Ishikawa (cell line): ENCODE results near the gene COA1.

Experiments
- CEBPB ChIP-seq: IDR thresholded peaks from 2 replicates; pipeline ENCODE4 v1.6.1; 2012
- CREB1 ChIP-seq: IDR thresholded peaks from 2 replicates; pipeline ENCODE4 v1.6.1; 2012; ENCODE audit warnings: low read depth
- EGR1 ChIP-seq: IDR thresholded peaks from 2 replicates; pipeline ENCODE4 v1.6.1; 2012
- EP300 ChIP-seq: IDR thresholded peaks from 2 replicates; pipeline ENCODE4 v1.6.1; 2012; ENCODE audit warnings: borderline replicate concordance
- FOXM1 ChIP-seq: IDR thresholded peaks from 2 replicates; pipeline ENCODE4 v1.6.1; 2012; ENCODE audit warnings: low read depth, borderline replicate concordance
- MAX ChIP-seq: IDR thresholded peaks from 2 replicates; pipeline ENCODE4 v1.6.1; 2012
- NFIC ChIP-seq: IDR thresholded peaks from 2 replicates; pipeline ENCODE4 v1.6.1; 2012
- RAD21 ChIP-seq: IDR thresholded peaks from 2 replicates; pipeline ENCODE4 v1.6.1; 2012; ENCODE audit warnings: low read depth
- TAF1 ChIP-seq: IDR thresholded peaks from 2 replicates; pipeline ENCODE4 v1.6.1; 2012; ENCODE audit warnings: low read depth, mild to moderate bottlenecking
- TCF12 ChIP-seq: IDR thresholded peaks from 2 replicates; pipeline ENCODE4 v1.6.1; 2012; ENCODE audit warnings: low read depth
- TEAD4 ChIP-seq: IDR thresholded peaks from 2 replicates; pipeline ENCODE4 v1.6.1; 2012
- YY1 ChIP-seq: IDR thresholded peaks from 2 replicates; pipeline ENCODE4 v1.6.1; 2012; ENCODE audit warnings: low read depth
- ZBTB7A ChIP-seq: IDR thresholded peaks from 2 replicates; pipeline ENCODE4 v1.6.1; 2012; ENCODE audit warnings: low read depth
- TF ChIP-seq, protein P1 (sequence below): IDR thresholded peaks from 2 replicates; pipeline ENCODE4 v1.6.1; 2012; ENCODE audit warnings: low read depth, mild to moderate bottlenecking
- TF ChIP-seq, protein P2 (sequence below): IDR thresholded peaks from 2 replicates; pipeline ENCODE4 v1.6.1; 2012

The COA1 gene

GRCh38 chr7:43649755-43650274 is 79.5 kb downstream of the COA1 start:
- TF ChIP-seq TCF12 (no peak), RAD21 (no peak), ZBTB7A (no peak), EGR1 (no peak), FOXM1 (no peak), TEAD4 (no peak), EP300 (no peak), NFIC (no peak), TAF1 (no peak), CEBPB (no peak), CREB1 (no peak), YY1 (no peak), MAX (no peak)
- TF ChIP-seq, protein P1, sequence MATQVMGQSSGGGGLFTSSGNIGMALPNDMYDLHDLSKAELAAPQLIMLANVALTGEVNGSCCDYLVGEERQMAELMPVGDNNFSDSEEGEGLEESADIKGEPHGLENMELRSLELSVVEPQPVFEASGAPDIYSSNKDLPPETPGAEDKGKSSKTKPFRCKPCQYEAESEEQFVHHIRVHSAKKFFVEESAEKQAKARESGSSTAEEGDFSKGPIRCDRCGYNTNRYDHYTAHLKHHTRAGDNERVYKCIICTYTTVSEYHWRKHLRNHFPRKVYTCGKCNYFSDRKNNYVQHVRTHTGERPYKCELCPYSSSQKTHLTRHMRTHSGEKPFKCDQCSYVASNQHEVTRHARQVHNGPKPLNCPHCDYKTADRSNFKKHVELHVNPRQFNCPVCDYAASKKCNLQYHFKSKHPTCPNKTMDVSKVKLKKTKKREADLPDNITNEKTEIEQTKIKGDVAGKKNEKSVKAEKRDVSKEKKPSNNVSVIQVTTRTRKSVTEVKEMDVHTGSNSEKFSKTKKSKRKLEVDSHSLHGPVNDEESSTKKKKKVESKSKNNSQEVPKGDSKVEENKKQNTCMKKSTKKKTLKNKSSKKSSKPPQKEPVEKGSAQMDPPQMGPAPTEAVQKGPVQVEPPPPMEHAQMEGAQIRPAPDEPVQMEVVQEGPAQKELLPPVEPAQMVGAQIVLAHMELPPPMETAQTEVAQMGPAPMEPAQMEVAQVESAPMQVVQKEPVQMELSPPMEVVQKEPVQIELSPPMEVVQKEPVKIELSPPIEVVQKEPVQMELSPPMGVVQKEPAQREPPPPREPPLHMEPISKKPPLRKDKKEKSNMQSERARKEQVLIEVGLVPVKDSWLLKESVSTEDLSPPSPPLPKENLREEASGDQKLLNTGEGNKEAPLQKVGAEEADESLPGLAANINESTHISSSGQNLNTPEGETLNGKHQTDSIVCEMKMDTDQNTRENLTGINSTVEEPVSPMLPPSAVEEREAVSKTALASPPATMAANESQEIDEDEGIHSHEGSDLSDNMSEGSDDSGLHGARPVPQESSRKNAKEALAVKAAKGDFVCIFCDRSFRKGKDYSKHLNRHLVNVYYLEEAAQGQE, result no peak
- TF ChIP-seq, protein P2, sequence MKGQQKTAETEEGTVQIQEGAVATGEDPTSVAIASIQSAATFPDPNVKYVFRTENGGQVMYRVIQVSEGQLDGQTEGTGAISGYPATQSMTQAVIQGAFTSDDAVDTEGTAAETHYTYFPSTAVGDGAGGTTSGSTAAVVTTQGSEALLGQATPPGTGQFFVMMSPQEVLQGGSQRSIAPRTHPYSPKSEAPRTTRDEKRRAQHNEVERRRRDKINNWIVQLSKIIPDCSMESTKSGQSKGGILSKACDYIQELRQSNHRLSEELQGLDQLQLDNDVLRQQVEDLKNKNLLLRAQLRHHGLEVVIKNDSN, result no peak

GRCh38 chr7:43648473-43649406 is 80.6 kb downstream of the COA1 start:
- TF ChIP-seq EP300, result 0 out of 2 replicates have a peak, but pooled peaks have one; percentile 4
- no peak for TF ChIP-seq TAF1
- TF ChIP-seq, protein P2, result no peak
- no peak for TF ChIP-seq MAX

DNA sequence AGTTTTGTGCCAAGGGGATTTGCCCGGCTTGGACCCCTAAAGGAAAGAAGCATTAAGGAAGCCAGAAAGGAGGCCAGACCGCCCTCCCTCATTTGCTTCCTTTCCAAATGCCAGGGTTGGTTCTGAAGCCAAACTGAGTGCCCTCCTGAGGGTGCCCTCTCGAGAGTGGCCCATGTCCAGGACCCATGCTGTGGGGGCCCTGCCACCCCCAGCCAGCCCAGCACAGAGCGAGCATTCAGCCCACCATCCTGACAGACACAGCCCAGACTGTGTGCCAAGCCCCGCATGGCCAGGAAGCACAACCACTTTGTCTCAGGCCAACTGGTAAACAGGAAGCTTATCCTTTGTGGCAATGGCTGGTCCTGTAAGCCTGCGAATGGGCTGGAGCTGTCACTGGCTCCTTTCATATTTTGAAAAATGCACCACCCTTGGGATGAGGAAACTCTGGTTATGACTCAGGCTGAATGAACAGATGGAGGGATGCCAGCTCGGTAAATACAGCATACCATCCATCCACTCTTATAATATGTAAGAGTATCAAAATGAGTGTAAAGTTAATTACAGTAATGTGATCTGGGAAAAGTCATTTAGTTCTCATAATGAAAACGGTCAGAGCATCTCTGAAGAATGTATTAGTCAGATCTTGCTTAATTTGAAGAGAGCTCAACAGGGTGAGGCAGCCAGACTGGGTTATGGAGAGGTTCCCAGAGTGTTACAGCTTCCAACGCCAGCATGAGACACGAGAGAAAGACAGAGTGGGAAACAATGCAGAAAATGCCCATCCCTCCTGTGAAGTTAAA is 81.5 kb downstream of the COA1 start:
- TF ChIP-seq EP300, result peak; percentile 88
- no peak for TF ChIP-seq EGR1
- TF ChIP-seq RAD21, result peak; percentile 9; the same call in 1 of the 2 replicates
- peak; percentile 100 for TF ChIP-seq FOXM1
- peak; percentile 87 for TF ChIP-seq TCF12
- TF ChIP-seq YY1, result peak; percentile 42; the same call in 1 of the 2 replicates
- TF ChIP-seq CREB1, result no peak
- TF ChIP-seq TEAD4, result peak; percentile 80; the same call in 1 of the 2 replicates
- peak; percentile 71 for TF ChIP-seq CEBPB
- TF ChIP-seq, protein P1, result no peak
- 0 out of 2 replicates have a peak, but pooled peaks have one; percentile 64 for TF ChIP-seq ZBTB7A
- peak; percentile 17; the same call in 1 of the 2 replicates for TF ChIP-seq MAX
- no peak for TF ChIP-seq TAF1
- TF ChIP-seq NFIC, result peak; percentile 85
- TF ChIP-seq, protein P2, result no peak

DNA sequence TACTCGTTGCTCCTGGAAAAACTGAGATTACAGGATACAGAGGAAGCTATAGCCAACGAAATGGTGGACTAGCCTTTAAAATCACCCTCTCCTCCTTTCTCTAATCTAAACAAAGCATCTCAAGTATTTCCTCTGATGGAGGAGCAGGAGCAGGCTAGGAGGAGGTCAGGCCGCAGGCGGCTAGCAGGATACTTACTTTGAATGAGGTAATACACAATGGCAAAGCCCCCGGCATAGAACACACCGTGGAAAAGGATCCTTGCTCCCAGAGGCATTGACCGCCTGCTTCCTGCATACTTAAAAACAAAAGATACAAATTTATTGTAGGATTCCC is 82.0 kb downstream of the COA1 start:
- TF ChIP-seq FOXM1 (no peak), EP300 (no peak), TEAD4 (no peak), RAD21 (no peak), NFIC (no peak), TCF12 (no peak), MAX (no peak), YY1 (no peak), ZBTB7A (no peak), TAF1 (no peak), EGR1 (no peak), CREB1 (no peak)
- TF ChIP-seq, protein P2, result no peak
